ENCODE measurements around the gene USH2A.

GRCh38 chr1:215863796-215864195 lies 559.5 kb downstream of the USH2A start:
- TF ChIP-seq EP300 (IDR thresholded peaks at IDR 0.05) (no peak), CTCF (IDR thresholded peaks at IDR 0.05) (no peak), POLR2A (IDR thresholded peaks at IDR 0.05) (no peak), POLR2AphosphoS5 (IDR thresholded peaks at IDR 0.05) (no peak)
